ENCODE measurements around the gene DNASE1L2.

Gene DNASE1L2

DNA sequence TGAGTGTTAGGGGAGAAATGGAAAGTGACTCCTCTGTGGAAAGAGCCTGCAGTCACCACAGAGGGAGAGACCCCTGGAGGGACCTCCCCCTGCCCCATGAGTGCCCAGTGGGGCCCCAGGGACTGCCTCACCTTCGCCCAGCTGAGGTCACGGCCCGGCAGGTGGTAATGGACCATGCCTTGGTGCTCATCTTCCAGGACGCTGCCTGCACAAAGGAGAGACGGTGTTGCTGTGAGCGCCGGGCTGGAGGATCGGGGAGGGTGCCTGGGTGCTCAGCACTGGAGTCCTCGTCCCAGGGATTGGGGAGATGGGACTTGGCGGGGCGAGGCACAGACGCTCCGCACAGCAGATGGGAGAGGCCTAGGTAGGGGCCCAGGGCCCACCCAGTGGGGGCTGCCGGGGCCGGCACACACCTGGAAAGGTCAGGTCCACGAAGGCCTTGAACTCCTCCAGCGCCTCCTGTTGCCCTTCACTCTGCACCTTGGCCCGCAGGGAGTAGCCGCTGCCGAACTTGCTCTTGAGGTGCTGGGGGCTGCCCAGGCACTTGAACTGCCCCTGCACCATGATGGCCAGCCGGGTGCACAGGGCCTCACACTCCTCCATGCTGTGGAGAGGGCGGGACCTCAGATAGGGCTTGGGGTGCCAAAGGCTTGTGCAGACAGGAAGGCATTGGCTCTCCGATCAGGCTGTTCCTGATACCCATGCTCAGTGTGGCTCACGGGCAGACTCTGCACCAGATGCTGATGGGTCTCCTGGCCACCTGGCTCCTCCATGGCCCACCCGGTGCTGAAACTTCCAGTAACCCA lies 41.4 kb downstream of the DNASE1L2 start:
- TF ChIP-seq GATA3 (IDR thresholded peaks at IDR 0.05; ENCODE audit: low read depth, low read length) (no peak), GATA2 (IDR thresholded peaks at IDR 0.05; ENCODE audit: low read depth, low read length) (no peak)

DNA sequence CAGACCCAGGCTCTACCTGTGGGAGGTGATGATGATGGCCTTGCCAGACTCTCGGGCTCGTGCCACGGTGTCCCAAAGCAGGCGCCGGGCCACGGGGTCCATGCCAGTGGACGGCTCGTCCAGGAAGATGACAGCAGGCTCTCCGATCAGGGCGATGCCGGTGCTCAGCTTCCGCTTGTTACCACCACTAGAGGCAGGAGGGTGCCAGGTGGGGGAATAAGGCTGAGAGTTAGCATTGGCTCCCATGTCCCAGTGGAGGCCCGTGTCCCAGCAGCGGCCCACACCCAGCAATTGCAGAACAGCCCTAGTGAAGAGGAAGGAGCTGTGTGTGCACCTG lies 42.0 kb downstream of the DNASE1L2 start:
- TF ChIP-seq GATA3 (IDR thresholded peaks at IDR 0.05; ENCODE audit: low read depth, low read length) (no peak), GATA2 (IDR thresholded peaks at IDR 0.05; ENCODE audit: low read depth, low read length) (no peak)

GRCh38 chr16:2278956-2279800 lies 42.9 kb downstream of the DNASE1L2 start:
- TF ChIP-seq GATA2 (IDR thresholded peaks at IDR 0.05; ENCODE audit: low read depth, low read length) (no peak), GATA3 (IDR thresholded peaks at IDR 0.05; ENCODE audit: low read depth, low read length) (no peak)

DNA sequence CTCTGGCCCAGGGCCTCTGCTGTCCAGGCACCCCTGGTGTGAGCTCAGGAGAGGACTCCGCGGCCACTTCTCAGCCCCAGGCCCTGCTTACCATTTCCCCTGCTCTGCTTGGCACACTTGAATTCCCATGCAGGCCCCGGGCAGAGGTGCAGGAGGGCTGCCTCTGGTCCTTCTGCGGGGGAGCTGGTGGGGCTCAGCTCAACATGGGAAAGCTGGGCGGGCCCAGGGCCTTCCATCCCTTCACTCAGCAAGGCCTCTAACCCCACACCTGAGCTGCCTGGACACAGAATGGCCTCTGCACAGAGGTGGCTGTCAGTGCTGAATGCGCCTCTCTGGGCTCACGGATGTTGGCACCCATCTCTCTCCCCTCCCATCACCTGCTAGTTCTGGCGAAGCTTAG lies 44.2 kb downstream of the DNASE1L2 start:
- TF ChIP-seq GATA3 (IDR thresholded peaks at IDR 0.05; ENCODE audit: low read depth, low read length) (no peak), GATA2 (IDR thresholded peaks at IDR 0.05; ENCODE audit: low read depth, low read length) (no peak)

DNA sequence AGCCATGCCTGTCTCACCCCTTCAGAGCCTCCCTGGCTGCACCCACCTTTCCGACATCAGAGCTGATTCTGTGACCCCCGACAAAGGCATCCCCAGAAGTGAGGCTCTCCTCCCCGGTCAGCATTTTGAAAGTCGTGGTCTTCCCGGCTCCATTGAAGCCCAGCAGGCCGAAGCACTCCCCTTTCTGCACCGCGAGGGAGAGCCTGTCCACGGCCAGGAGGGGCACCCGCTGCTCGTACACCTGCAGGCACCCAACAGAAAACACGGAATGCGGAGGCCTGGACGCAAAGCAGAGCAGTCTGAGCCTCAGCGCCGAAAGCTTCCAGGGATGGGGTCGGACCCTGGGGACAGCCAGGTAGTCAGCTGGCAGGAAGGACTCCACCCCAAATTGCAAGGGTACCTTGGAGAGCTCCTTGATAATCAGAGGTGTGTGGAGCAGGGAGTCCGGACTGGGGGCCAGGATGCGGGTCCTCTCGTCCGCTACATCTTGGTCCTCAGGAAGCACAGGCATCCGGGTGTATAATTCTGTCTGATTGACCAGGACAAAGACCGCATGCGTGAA lies 44.8 kb downstream of the DNASE1L2 start:
- TF ChIP-seq GATA2 (IDR thresholded peaks at IDR 0.05; ENCODE audit: low read depth, low read length) (no peak), GATA3 (IDR thresholded peaks at IDR 0.05; ENCODE audit: low read depth, low read length) (no peak)

DNA sequence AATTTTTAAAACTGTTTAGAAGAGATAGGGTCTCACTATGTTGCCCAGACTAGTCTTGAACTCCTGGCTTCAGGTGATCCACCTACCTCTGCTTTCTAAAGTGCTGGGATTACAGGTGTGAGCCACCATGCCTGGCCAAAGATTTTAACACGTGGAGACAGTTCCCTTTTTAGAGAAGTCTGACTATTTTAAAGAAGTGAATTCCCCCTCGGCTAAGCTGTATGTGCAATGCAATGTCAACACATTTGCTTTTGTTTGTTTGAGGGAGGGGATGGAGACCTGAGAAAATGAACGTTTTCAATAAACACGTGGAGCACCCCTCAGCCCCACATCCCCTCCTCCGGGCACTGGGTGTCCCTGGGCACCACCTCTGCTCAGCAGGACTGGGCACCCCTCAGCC lies 46.0 kb downstream of the DNASE1L2 start:
- no peak for TF ChIP-seq GATA2 (IDR thresholded peaks at IDR 0.05; ENCODE audit: low read depth, low read length)
- no peak for TF ChIP-seq GATA3 (IDR thresholded peaks at IDR 0.05; ENCODE audit: low read depth, low read length)

- TF ChIP-seq GATA3 (IDR thresholded peaks at IDR 0.05; ENCODE audit: low read depth, low read length): no peak
- no peak for TF ChIP-seq GATA2 (IDR thresholded peaks at IDR 0.05; ENCODE audit: low read depth, low read length)
Measured at GRCh38 chr16:2282866-2283555, 46.8 kb downstream of the DNASE1L2 start.

DNA sequence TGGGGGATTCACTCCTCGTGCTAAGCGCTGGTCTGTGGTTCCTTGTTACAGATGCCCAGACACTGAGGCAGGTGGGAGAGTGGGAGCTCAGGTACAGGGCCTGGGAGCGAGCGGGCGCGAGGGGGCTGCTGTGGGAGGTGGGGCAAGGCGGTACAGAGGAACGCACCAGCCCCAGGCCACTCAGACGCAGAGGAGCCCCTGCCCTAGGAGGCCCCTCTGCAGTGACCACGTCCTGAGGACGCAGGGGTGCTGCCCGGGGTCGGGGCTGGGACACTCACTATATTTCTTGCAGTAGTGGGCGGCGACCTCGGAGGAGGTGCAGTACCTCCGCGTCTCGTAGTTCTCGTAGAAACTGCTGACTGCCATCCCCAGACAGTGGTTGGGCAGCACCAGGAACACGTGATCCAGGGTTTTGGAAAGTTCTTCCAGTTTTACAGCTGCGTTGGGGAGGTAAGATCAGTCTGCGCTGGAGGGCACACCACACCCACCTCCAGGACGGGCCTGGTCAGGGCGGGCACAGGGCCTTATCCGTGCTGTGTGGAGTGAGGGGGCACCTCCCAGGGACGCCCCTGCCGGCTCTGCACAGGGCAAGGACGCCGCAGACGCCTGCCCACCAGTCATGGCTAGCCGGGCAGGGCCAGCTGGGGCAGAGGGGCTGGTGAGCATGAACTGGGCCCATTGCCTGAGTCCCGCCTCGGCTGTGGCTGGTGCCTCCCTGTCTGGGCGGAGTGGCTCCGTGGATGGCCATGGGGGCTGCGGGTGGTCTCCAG lies 47.9 kb downstream of the DNASE1L2 start:
- TF ChIP-seq GATA2 (IDR thresholded peaks at IDR 0.05; ENCODE audit: low read depth, low read length) (no peak), GATA3 (IDR thresholded peaks at IDR 0.05; ENCODE audit: low read depth, low read length) (no peak)

GRCh38 chr16:2284797-2285576 lies 48.7 kb downstream of the DNASE1L2 start:
- TF ChIP-seq GATA2 (IDR thresholded peaks at IDR 0.05; ENCODE audit: low read depth, low read length) (no peak), GATA3 (IDR thresholded peaks at IDR 0.05; ENCODE audit: low read depth, low read length) (no peak)

- TF ChIP-seq GATA2 (IDR thresholded peaks at IDR 0.05; ENCODE audit: low read depth, low read length) (no peak), GATA3 (IDR thresholded peaks at IDR 0.05; ENCODE audit: low read depth, low read length) (no peak)
Measured at GRCh38 chr16:2285731-2286191, 49.5 kb downstream of the DNASE1L2 start.

DNA sequence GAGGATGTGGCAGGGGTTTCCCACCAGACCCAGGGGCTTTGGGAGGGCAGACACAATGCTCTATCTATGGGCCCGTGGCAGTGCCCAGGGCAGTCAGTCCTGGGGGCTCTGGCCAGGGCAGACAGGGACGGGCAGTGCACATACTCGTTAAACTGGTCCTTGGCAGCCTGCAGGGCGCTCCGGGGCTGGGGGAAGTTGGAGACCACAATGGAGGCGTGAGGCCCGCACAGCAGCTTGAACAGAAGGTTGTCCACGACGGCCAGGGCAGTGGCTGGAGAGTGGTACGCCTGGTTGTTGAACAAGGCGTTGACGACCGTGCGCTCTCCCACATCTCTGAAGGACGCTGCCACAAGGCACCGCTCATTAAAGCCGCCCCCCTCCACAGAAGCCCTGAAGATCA lies 50.3 kb downstream of the DNASE1L2 start:
- TF ChIP-seq GATA2 (IDR thresholded peaks at IDR 0.05; ENCODE audit: low read depth, low read length): no peak
- TF ChIP-seq GATA3 (IDR thresholded peaks at IDR 0.05; ENCODE audit: low read depth, low read length): no peak

DNA sequence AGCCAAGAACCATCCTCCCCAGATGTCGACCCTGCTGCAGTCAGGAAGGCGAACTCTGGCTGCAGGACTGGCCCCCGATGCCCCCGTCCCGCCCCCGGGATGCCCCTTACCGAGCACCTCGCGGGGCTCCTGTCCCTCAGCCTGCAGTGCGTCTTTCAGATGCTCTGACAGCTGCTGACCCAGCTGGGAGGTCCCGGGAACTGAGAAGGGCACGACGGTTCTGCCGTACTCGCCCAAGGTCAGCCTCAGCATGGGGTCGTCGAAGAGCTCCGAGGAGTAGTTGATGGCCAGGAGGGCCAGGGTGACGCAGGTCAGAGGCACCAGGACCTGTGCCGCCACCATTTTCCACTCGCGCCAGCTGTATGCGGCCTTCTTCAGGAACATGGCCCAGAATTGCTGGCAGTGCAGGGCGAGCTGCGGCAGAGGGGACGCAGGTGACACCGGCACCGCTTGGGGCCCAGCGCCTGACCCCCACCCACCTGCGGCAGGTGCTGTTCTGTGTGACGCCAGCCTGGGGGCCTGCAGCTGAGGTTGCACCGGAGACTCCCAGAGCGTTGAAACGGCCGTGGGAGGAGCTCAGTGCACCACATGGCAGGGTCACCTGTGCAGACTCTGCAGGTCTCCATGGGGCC lies 51.8 kb downstream of the DNASE1L2 start:
- TF ChIP-seq GATA2 (IDR thresholded peaks at IDR 0.05; ENCODE audit: low read depth, low read length) (no peak), GATA3 (IDR thresholded peaks at IDR 0.05; ENCODE audit: low read depth, low read length) (no peak)

All from SH-SY5Y (cell line).